ENCODE data around the gene KCNJ6. TPM values are rescaled to one million over a fixed set of nuclear protein-coding genes. Genes with fewer than 3 reads are reported as not detected.

Gene KCNJ6
- total RNA-seq, 6 experiments from 2014 or later = not detected

GRCh38 chr21:37905291-37905690 is 11.0 kb downstream of the KCNJ6 start:
- no peak for TF ChIP-seq CTCF (IDR thresholded peaks at IDR 0.05)
- DNase-seq = no peak
- Mint-ChIP-seq H3K27me3 (ENCODE audit: insufficient read depth) (peaks cover 12% of the 10 kb centered on the region), H3K4me1 (ENCODE audit: low read depth) (no peaks in the 10 kb centered on the region), H3K36me3 (ENCODE audit: low read depth) (no peaks in the 10 kb centered on the region), H3K4me3 (no peak overlapping the region), H3K27ac (no peak overlapping the region), H3K9me3 (no peaks in the 10 kb centered on the region)

GRCh38 chr21:37904856-37905255 is 11.4 kb downstream of the KCNJ6 start:
- Mint-ChIP-seq H3K9me3 (no peaks in the 10 kb centered on the region), H3K27me3 (ENCODE audit: insufficient read depth) (peaks cover 11% of the 10 kb centered on the region), H3K27ac (no peak overlapping the region), H3K36me3 (ENCODE audit: low read depth) (no peaks in the 10 kb centered on the region), H3K4me1 (ENCODE audit: low read depth) (no peaks in the 10 kb centered on the region), H3K4me3 (no peak overlapping the region)
- DNase-seq = no peak
- TF ChIP-seq CTCF (IDR thresholded peaks at IDR 0.05) = no peak

GRCh38 chr21:37903396-37903795 is 12.9 kb downstream of the KCNJ6 start:
- no peak for DNase-seq
- H3K36me3 Mint-ChIP-seq (ENCODE audit: low read depth) = no peaks in the 10 kb centered on the region
- H3K4me3 Mint-ChIP-seq = no peak overlapping the region
- H3K4me1 Mint-ChIP-seq (ENCODE audit: low read depth) = no peaks in the 10 kb centered on the region
- H3K9me3 Mint-ChIP-seq = no peaks in the 10 kb centered on the region
- H3K27ac Mint-ChIP-seq = no peak overlapping the region
- no peak for TF ChIP-seq CTCF (IDR thresholded peaks at IDR 0.05)
- H3K27me3 Mint-ChIP-seq (ENCODE audit: insufficient read depth) = peaks cover 8% of the 10 kb centered on the region

GRCh38 chr21:37899146-37899545 is 17.1 kb downstream of the KCNJ6 start:
- H3K4me1 Mint-ChIP-seq (ENCODE audit: low read depth) = no peaks in the 10 kb centered on the region
- H3K27me3 Mint-ChIP-seq (ENCODE audit: insufficient read depth) = peaks cover 18% of the 10 kb centered on the region; the same call in 1 of the 2 replicates
- no peak for TF ChIP-seq CTCF (IDR thresholded peaks at IDR 0.05)
- H3K36me3 Mint-ChIP-seq (ENCODE audit: low read depth) = no peaks in the 10 kb centered on the region
- no peak overlapping the region for H3K27ac Mint-ChIP-seq
- no peak overlapping the region for H3K4me3 Mint-ChIP-seq
- DNase-seq = no peak
- no peaks in the 10 kb centered on the region for H3K9me3 Mint-ChIP-seq

- H3K9me3 Mint-ChIP-seq = no peaks in the 10 kb centered on the region
- no peak overlapping the region for H3K27ac Mint-ChIP-seq
- peaks cover 24% of the 10 kb centered on the region for H3K27me3 Mint-ChIP-seq (ENCODE audit: insufficient read depth)
- no peak overlapping the region for H3K4me3 Mint-ChIP-seq
- TF ChIP-seq CTCF (IDR thresholded peaks at IDR 0.05) = no peak
- no peaks in the 10 kb centered on the region for H3K36me3 Mint-ChIP-seq (ENCODE audit: low read depth)
- H3K4me1 Mint-ChIP-seq (ENCODE audit: low read depth) = 0 out of 2 replicates have a peak, but pooled peaks cover 4% of the 10 kb centered on the region
- DNase-seq = no peak
These were observed 19.5 kb downstream of the KCNJ6 start for GRCh38 chr21:37896788-37897187.

- Mint-ChIP-seq H3K27me3 (ENCODE audit: insufficient read depth) (peaks cover 42% of the 10 kb centered on the region), H3K4me3 (no peak overlapping the region)
These were observed 24.3 kb downstream of the KCNJ6 start for GRCh38 chr21:37891972-37892371.

More at GRCh38 chr21:37891972-37892371, 24.3 kb downstream of the KCNJ6 start:
- Mint-ChIP-seq H3K27ac (no peak overlapping the region), H3K4me1 (ENCODE audit: low read depth) (0 out of 2 replicates have a peak, but pooled peaks cover 4% of the 10 kb centered on the region), H3K9me3 (no peaks in the 10 kb centered on the region), H3K36me3 (ENCODE audit: low read depth) (no peaks in the 10 kb centered on the region)
- no peak for TF ChIP-seq CTCF (IDR thresholded peaks at IDR 0.05)
- DNase-seq = no peak
